Fibroblast of skin of scalp (primary cell): Measurements from ENCODE around the gene DGCR6L.
"Not testable (repeated sequence)": the region's sequence is repeated elsewhere in the genome, so short reads cannot be mapped to it uniquely, and the experiment has no call there.

Experiments
- DNase-seq: peaks from one replicate; pipeline ENCODE4 v3.0.0-alpha.2; 2013

Gene DGCR6L

GRCh38 chr22:20324139-20324516 is 4.3 kb upstream of the DGCR6L start:
- DNase-seq = no peak

- not testable (repeated sequence) for DNase-seq
Measured at GRCh38 chr22:20321552-20322211, 1.8 kb upstream of the DGCR6L start.

GRCh38 chr22:20320659-20321551 is 1.0 kb upstream of the DGCR6L start:
- not testable (repeated sequence) for DNase-seq

DNA sequence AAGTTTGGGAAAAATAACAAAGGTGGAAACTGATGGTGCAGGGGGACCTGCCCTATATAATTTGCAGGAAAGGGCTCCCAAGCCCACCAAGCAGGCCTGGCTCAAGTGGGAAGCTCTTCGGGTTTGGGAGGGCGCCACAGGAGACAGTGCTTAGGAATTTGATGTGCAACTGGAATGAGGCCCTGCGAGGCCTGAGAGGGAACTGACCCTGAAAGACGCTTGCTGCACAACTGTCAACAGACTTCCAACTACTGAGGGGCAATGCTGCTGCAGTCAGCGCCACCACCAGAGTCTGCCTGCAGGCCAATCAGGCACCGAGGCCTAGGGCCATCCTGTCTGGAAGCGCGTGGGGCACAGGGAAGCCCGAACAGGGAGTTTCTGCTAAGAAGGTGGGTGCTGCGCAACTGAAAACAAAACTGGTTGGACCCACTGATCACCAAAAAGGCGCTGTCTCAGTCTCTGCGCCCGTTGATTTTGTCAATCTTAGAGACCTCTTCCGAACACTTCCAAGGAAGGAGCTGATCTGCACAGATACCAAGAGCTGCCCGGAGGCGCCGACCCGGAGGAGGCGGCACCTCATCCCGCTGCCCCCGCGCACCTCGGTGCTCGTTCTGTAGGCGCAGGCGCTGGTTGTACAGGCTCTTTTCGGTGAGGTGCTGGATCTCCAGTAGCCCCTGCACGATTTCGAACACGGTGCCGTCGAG is 667 bp downstream of the DGCR6L start:
- DNase-seq = no peak

DNA sequence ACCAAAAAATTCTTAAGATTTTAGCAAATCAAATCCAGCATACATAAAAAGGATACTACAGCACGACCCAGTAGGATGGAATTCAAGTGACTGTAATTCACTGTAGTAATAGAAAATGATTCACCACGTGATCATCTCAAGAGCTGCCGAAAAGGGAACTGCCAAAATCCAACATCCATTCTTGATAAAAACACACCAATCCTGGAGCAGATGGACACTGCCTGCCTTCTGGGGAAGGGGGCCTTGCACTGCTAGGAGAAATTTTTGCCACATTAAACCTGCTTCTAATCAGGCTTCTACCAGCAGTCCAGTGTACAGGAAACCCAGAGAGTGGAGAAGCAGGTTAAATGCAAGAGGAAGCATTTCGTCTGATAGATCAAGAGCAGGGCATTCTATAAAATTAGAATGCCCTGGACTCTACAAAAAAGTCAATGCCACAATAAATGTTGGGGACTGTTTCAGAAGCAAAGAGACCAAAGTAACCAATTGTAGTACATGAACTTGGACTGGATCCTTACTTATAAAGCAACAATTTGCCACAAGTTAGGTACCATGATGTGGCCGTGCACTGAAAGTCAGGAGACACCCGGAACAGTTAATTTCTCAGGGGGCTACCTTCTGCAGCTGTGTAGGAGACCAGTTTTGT is 1.7 kb downstream of the DGCR6L start:
- not testable (repeated sequence) for DNase-seq

DNA sequence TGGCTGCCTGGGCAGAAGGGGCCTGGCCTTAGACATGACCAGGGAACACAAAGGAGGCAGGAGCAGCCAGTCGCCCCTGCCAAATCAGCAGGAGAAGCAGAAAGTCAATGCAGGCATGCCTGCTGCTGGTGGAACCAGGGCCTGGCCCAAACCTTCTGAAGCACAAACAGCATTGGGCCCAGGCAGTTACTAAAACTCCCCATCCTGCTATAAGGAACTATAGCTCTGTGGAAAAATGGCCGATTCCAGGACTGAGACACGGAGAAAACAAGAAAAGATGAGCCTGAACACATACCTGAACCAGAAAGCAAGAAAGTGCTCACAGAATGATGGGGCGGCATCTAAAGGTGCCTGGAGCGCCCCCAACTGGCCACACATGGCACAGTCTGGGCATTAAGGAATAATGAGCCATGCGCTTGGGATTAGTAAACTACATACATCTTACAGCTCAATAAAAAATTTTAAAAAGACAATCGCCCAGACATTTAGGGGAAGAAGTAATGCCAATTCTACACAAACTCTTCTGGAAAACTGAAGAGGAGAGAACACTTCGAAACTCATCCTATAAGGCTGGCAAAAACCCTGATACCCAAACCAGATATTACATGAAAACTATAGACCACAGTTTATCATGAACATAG is 2.3 kb downstream of the DGCR6L start:
- not testable (repeated sequence) for DNase-seq

GRCh38 chr22:20316844-20317401 is 2.9 kb downstream of the DGCR6L start:
- DNase-seq = no peak

DNA sequence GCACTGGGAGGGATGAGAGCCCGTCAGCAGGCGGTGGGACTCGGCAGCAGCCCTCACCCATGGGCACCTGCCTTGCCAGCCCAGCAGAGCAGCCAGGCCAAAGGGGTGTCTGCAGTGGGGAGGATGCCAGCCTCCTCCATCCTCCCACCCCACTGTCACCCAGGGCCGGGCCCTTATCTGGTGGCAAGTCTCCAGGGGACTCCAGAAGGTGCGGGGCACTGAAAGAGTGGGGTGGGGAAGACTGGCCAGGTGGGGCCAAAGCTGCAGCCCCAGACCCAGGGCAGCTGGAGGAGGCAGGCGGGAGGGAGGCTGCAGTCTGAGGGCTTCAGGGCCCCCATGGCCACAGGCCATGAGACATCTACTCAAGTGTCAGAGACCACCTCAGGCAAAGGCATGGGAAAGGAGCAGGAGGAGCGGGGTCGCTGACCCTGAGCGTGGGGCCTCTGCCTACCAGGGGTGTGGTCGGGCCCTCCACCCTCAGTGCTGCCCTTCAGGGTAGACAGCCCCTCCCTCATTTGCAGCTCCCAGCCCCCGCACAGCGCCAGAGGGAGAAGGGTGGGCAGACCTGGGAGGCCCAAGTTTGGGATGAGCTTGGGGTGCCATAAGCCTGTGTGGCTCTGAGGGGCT is 3.5 kb downstream of the DGCR6L start:
- no peak for DNase-seq

DNA sequence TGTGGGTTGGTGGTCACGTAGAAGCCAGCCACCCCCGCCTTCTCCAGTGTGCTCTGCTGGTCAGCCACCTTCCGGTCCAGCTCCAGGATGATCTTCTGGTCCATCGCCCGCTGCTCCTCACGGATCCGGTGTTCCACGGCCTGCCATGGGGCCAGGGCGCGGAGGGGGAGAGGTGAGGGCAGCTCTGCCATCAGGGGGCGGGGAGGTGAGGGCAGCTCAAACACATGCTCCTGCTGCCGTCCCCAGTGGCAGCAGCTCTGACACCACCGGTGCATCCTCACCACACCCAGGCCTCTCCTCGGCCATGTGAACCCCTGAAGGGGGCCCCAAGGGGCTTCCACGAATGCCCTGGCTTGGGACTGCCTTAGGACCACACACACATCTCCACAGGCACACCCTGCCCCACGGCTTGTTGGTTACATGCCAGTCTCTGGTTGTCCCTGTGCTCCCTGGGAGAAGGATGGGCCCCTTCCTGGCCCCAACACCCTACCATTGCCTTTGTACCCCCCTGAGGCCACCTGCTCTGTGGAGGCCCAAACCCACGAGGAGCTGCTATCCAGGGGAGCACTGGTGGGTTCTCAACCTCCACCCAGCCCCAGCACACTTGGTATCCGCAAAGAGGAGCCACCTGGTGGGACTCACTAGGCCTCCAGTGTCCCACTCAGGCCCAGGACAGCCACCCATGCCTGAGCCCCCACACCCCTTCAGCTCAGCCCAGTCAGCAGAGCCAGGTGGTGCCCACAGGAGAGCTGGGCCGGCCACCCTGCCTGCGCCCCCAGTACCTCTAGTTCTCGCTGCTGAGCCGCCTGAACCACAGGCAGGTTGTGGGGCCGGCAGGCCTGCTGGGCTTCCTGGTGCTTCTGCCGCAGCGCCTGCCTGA is 4.3 kb downstream of the DGCR6L start:
- no peak for DNase-seq

DNA sequence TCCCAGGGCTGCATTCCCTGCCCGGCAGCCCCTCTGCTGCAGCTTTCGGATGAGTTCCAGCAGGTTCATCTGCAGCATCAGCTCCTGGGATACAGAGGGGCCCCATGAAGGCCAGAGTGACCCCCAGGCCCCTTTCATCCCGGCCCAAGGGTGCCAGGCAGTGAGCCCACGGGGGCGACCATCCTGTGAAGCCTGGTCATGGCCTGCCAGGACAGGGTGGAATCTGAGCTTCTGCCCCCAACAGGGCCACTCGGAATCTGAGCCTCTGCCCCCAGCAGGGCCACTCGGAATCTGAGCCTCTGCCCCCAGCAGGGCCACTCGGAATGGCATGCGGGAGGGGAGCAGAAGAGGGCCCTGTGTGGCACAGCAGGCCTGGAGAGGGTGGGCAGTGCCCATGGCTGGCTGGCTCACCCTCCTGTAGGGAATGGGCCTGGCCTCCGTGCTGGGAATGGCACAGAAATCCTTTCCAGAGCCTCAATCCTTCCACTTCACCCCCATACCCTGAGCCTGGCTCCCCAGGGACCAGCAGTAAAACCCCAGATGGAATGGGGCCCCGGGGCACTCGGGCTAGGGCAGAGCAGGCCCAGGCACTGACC is 5.0 kb downstream of the DGCR6L start:
- DNase-seq = not testable (repeated sequence)

GRCh38 chr22:20314206-20314605 is 5.7 kb downstream of the DGCR6L start:
- not testable (repeated sequence) for DNase-seq

GRCh38 chr22:20313306-20314077 is 6.4 kb downstream of the DGCR6L start:
- DNase-seq = not testable (repeated sequence)

GRCh38 chr22:20312396-20313191 is 7.3 kb downstream of the DGCR6L start:
- no peak for DNase-seq

- not testable (repeated sequence) for DNase-seq
Measured at GRCh38 chr22:20311249-20312062, 8.4 kb downstream of the DGCR6L start.

DNA sequence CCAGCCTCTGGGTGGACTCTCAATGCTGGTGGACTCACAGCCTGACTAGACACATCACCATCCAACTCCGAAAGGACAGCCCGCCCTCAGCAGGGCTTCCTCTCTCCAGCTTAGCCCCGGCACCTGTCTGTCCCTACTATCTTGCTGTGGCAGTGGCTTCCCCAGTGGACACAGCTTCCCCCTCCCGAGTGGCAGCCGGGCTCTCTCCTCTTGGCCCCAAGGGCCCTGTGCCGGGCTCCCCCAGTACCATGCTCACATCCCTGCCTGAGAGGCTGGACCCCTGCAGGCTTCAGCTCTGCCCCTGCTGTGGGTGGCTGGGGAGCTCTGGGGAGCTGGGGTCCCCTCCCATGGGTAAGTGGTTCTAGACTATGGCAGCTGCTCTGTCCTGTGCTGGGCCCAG is 9.1 kb downstream of the DGCR6L start:
- not testable (repeated sequence) for DNase-seq

- DNase-seq = not testable (repeated sequence)
Measured at GRCh38 chr22:20310180-20310579, 9.7 kb downstream of the DGCR6L start.
